ENCODE results near the gene BCL7A. TPM values are rescaled to one million over a fixed set of nuclear protein-coding genes. Genes with fewer than 3 reads are reported as not detected.

Gene BCL7A
- total and polyA plus RNA-seq, 2 experiments from 2014 or later = 12.7 to 14.9 TPM

DNA sequence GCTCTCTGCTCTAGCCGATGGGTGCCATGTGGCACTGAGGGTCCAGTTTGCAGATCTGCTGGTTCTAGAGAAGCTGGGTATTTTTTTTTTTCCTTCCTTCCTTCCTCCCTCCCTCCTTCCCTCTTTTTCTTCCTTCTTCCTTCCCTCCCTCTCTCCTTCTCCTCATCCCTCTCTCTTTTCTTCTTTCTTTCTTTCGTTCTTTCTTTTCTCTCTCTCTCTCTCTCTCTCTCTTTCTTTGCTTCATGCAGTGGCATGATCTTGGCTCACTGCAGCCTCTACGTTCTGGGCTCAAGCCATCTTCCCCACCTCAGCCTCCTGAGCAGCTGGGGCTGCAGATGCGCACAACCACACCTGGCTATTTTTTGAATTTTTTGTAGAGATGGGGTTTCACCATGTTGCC is 2.7 kb upstream of the BCL7A start:
- Histone ChIP-seq H3K4me1 (ENCODE audit: insufficient read depth) (peaks cover 8% of the 10 kb centered on the region), H2AFZ (no peak overlapping the region), H3K79me2 (replicated peaks; ENCODE audit: insufficient read depth) (peaks cover 8% of the 10 kb centered on the region), H3K4me2 (no peak overlapping the region), H3K9me2 (ENCODE audit: insufficient read depth) (no peaks in the 10 kb centered on the region), H3K27ac (ENCODE audit: low read depth) (no peak overlapping the region), H3K4me3 (no peak overlapping the region), H3K36me3 (ENCODE audit: insufficient read depth) (no peaks in the 10 kb centered on the region), H3F3A (replicated peaks; ENCODE audit: low read depth) (peaks cover 13% of the 10 kb centered on the region; the same call in 1 of the 2 replicates), H3K27me3 (ENCODE audit: insufficient read depth) (peaks cover 43% of the 10 kb centered on the region), H4K20me1 (replicated peaks; ENCODE audit: insufficient read depth) (no peaks in the 10 kb centered on the region; the same call in 1 of the 2 replicates)
- peaks cover 39% of the 10 kb centered on the region for H3K27me3 Mint-ChIP-seq (ENCODE audit: insufficient read depth, low read depth, poor library complexity)
- H3K36me3 Mint-ChIP-seq (ENCODE audit: low read depth) = peaks cover 3% of the 10 kb centered on the region; the same call in 2 of the 3 replicates
- TF ChIP-seq JUNB (IDR thresholded peaks at IDR 0.05; ENCODE audit: unreplicated experiment) = no peak
- no peak for ATAC-seq
- no peak overlapping the region for H3K4me3 Mint-ChIP-seq
- no peak for DNase-seq (ENCODE audit: low spot score)
- peaks cover 11% of the 10 kb centered on the region; the same call in 2 of the 3 replicates for H3K4me1 Mint-ChIP-seq
- H3K27ac Mint-ChIP-seq = no peak overlapping the region
- H3K9me3 Mint-ChIP-seq = no peaks in the 10 kb centered on the region; the same call in 2 of the 3 replicates

DNA sequence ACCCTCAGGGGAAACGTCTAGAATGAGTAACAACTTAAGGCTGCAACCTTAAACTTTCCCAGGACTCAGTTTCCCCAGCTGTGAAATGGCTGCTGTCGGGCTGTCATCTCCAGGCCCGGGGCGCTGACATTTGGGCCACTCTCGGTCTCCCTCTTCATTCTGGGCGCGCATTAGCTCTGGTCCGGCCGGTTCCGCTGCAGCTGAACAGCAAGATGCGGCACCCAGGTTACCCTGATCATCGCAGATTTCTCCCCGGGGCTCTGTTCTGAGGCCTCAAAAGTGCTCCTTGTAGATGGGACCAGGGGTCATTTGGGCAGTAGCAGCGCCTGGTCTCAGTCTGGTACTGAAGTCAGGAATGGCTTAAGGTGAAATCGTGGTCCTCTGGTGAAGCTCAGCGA is 890 bp upstream of the BCL7A start:
- peaks cover 11% of the 10 kb centered on the region; the same call in 2 of the 3 replicates for H3K4me1 Mint-ChIP-seq
- H3K4me3 ChIP-seq = peak overlapping the region; percentile 69
- H2AFZ ChIP-seq = peak overlapping the region; percentile 95
- TF ChIP-seq ZNF331 (CRISPR knock-in tag; IDR thresholded peaks at IDR 0.05; ENCODE audit: low read depth) = no peak
- TF ChIP-seq, protein P1, sequence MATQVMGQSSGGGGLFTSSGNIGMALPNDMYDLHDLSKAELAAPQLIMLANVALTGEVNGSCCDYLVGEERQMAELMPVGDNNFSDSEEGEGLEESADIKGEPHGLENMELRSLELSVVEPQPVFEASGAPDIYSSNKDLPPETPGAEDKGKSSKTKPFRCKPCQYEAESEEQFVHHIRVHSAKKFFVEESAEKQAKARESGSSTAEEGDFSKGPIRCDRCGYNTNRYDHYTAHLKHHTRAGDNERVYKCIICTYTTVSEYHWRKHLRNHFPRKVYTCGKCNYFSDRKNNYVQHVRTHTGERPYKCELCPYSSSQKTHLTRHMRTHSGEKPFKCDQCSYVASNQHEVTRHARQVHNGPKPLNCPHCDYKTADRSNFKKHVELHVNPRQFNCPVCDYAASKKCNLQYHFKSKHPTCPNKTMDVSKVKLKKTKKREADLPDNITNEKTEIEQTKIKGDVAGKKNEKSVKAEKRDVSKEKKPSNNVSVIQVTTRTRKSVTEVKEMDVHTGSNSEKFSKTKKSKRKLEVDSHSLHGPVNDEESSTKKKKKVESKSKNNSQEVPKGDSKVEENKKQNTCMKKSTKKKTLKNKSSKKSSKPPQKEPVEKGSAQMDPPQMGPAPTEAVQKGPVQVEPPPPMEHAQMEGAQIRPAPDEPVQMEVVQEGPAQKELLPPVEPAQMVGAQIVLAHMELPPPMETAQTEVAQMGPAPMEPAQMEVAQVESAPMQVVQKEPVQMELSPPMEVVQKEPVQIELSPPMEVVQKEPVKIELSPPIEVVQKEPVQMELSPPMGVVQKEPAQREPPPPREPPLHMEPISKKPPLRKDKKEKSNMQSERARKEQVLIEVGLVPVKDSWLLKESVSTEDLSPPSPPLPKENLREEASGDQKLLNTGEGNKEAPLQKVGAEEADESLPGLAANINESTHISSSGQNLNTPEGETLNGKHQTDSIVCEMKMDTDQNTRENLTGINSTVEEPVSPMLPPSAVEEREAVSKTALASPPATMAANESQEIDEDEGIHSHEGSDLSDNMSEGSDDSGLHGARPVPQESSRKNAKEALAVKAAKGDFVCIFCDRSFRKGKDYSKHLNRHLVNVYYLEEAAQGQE (IDR thresholded peaks at IDR 0.05; ENCODE audit: unreplicated experiment) = no peak
- TF ChIP-seq, protein P2, sequence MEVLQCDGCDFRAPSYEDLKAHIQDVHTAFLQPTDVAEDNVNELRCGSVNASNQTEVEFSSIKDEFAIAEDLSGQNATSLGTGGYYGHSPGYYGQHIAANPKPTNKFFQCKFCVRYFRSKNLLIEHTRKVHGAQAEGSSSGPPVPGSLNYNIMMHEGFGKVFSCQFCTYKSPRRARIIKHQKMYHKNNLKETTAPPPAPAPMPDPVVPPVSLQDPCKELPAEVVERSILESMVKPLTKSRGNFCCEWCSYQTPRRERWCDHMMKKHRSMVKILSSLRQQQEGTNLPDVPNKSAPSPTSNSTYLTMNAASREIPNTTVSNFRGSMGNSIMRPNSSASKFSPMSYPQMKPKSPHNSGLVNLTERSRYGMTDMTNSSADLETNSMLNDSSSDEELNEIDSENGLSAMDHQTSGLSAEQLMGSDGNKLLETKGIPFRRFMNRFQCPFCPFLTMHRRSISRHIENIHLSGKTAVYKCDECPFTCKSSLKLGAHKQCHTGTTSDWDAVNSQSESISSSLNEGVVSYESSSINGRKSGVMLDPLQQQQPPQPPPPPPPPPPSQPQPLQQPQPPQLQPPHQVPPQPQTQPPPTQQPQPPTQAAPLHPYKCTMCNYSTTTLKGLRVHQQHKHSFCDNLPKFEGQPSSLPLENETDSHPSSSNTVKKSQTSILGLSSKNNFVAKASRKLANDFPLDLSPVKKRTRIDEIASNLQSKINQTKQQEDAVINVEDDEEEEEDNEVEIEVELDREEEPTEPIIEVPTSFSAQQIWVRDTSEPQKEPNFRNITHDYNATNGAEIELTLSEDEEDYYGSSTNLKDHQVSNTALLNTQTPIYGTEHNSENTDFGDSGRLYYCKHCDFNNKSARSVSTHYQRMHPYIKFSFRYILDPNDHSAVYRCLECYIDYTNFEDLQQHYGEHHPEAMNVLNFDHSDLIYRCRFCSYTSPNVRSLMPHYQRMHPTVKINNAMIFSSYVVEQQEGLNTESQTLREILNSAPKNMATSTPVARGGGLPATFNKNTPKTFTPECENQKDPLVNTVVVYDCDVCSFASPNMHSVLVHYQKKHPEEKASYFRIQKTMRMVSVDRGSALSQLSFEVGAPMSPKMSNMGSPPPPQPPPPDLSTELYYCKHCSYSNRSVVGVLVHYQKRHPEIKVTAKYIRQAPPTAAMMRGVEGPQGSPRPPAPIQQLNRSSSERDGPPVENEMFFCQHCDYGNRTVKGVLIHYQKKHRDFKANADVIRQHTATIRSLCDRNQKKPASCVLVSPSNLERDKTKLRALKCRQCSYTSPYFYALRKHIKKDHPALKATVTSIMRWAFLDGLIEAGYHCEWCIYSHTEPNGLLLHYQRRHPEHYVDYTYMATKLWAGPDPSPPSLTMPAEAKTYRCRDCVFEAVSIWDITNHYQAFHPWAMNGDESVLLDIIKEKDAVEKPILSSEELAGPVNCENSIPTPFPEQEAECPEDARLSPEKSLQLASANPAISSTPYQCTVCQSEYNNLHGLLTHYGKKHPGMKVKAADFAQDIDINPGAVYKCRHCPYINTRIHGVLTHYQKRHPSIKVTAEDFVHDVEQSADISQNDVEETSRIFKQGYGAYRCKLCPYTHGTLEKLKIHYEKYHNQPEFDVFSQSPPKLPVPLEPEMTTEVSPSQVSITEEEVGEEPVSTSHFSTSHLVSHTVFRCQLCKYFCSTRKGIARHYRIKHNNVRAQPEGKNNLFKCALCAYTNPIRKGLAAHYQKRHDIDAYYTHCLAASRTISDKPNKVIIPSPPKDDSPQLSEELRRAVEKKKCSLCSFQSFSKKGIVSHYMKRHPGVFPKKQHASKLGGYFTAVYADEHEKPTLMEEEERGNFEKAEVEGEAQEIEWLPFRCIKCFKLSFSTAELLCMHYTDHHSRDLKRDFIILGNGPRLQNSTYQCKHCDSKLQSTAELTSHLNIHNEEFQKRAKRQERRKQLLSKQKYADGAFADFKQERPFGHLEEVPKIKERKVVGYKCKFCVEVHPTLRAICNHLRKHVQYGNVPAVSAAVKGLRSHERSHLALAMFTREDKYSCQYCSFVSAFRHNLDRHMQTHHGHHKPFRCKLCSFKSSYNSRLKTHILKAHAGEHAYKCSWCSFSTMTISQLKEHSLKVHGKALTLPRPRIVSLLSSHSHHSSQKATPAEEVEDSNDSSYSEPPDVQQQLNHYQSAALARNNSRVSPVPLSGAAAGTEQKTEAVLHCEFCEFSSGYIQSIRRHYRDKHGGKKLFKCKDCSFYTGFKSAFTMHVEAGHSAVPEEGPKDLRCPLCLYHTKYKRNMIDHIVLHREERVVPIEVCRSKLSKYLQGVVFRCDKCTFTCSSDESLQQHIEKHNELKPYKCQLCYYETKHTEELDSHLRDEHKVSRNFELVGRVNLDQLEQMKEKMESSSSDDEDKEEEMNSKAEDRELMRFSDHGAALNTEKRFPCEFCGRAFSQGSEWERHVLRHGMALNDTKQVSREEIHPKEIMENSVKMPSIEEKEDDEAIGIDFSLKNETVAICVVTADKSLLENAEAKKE (CRISPR knock-in tag; IDR thresholded peaks at IDR 0.05) = no peak
- TF ChIP-seq, protein P3, sequence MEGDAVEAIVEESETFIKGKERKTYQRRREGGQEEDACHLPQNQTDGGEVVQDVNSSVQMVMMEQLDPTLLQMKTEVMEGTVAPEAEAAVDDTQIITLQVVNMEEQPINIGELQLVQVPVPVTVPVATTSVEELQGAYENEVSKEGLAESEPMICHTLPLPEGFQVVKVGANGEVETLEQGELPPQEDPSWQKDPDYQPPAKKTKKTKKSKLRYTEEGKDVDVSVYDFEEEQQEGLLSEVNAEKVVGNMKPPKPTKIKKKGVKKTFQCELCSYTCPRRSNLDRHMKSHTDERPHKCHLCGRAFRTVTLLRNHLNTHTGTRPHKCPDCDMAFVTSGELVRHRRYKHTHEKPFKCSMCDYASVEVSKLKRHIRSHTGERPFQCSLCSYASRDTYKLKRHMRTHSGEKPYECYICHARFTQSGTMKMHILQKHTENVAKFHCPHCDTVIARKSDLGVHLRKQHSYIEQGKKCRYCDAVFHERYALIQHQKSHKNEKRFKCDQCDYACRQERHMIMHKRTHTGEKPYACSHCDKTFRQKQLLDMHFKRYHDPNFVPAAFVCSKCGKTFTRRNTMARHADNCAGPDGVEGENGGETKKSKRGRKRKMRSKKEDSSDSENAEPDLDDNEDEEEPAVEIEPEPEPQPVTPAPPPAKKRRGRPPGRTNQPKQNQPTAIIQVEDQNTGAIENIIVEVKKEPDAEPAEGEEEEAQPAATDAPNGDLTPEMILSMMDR (conservative IDR thresholded peaks at IDR 0.05; ENCODE audit: low read depth in 2 of 2) = no peak
- TF ChIP-seq, protein P4, sequence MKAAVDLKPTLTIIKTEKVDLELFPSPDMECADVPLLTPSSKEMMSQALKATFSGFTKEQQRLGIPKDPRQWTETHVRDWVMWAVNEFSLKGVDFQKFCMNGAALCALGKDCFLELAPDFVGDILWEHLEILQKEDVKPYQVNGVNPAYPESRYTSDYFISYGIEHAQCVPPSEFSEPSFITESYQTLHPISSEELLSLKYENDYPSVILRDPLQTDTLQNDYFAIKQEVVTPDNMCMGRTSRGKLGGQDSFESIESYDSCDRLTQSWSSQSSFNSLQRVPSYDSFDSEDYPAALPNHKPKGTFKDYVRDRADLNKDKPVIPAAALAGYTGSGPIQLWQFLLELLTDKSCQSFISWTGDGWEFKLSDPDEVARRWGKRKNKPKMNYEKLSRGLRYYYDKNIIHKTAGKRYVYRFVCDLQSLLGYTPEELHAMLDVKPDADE (IDR thresholded peaks at IDR 0.05) = no peak
- H3K4me3 Mint-ChIP-seq = peak overlapping the region; percentile 87
- H3K9me3 Mint-ChIP-seq = no peaks in the 10 kb centered on the region; the same call in 2 of the 3 replicates
- peaks cover 16% of the 10 kb centered on the region; the same call in 1 of the 2 replicates for H3F3A ChIP-seq (replicated peaks; ENCODE audit: low read depth)
- no peak overlapping the region for H3K27ac ChIP-seq (ENCODE audit: low read depth)
- no peaks in the 10 kb centered on the region for H3K9me2 ChIP-seq (ENCODE audit: insufficient read depth)
- peak overlapping the region; percentile 89 for H3K4me2 ChIP-seq
- no peaks in the 10 kb centered on the region for H3K36me3 ChIP-seq (ENCODE audit: insufficient read depth)
- H3K79me2 ChIP-seq (replicated peaks; ENCODE audit: insufficient read depth) = peaks cover 25% of the 10 kb centered on the region
- peak; percentile 9; the same call in 2 of the 3 replicates for ATAC-seq
- no peak overlapping the region for H3K27ac Mint-ChIP-seq
- peaks cover 3% of the 10 kb centered on the region; the same call in 2 of the 3 replicates for H3K36me3 Mint-ChIP-seq (ENCODE audit: low read depth)
- H4K20me1 ChIP-seq (replicated peaks; ENCODE audit: insufficient read depth) = no peaks in the 10 kb centered on the region; the same call in 1 of the 2 replicates
- DNase-seq (ENCODE audit: low spot score) = peak; percentile 43
- H3K27me3 Mint-ChIP-seq (ENCODE audit: insufficient read depth, low read depth, poor library complexity) = peaks cover 39% of the 10 kb centered on the region
- H3K27me3 ChIP-seq (ENCODE audit: insufficient read depth) = peaks cover 43% of the 10 kb centered on the region
- peaks cover 12% of the 10 kb centered on the region for H3K4me1 ChIP-seq (ENCODE audit: insufficient read depth)
